Measurements from ENCODE around the gene RIBC1. TPM values are rescaled to one million over a fixed set of nuclear protein-coding genes. Genes with fewer than 3 reads are reported as not detected.

RIBC1 gene
- total and polyA plus RNA-seq, 9 of the 15 experiments (the other 6 are each of a cell fraction or from before 2014, with no cell fraction given): 0.07 to 0.51 (median 0.44) TPM

- H3K4me3 ChIP-seq: peak overlapping the region; percentile 12; the same call in 1 of the 2 replicates
- CTCF ChIA-PET (ENCODE audit: low intra/inter-chr PET ratio): no interaction called here
- H3K4me2 ChIP-seq (ENCODE audit: insufficient read depth, low read length): peak overlapping the region; percentile 78
- peaks cover 30% of the 10 kb centered on the region for H3K36me3 ChIP-seq (ENCODE audit: control insufficient read depth, insufficient read depth, low read length)
- H3K9me1 ChIP-seq (ENCODE audit: control insufficient read depth, insufficient read depth, low read length): no peaks in the 10 kb centered on the region
- DNase-seq (ENCODE audit: extremely low read depth in 1 of 4, low spot score in 3 of 4): peak; percentile 69 to 81 (median 76)
- in situ Hi-C loops (cut with MboI) (no loop called here), intact Hi-C loops (cut with micrococcal nuclease) (loop anchor here (5.0 kb wide), 2 partner anchors 42 to 57 kb away; no protein-coding TSS in a partner anchor)
- no TSS peak for BruUV-seq (replicated peaks)
- H3K4me1 ChIP-seq (replicated peaks in 1 of 2; ENCODE audit: control insufficient read depth in 2 of 2, insufficient read depth in 2 of 2, low read length in 2 of 2): peaks cover 10 to 30% of the 10 kb centered on the region in 2 experiments
- no peaks in the 10 kb centered on the region for H4K20me1 ChIP-seq (replicated peaks; ENCODE audit: control insufficient read depth, insufficient read depth, low read length)
- POLR2A ChIA-PET: interaction anchor here (0.7 to 1.3 kb wide), 7 partner anchors 10 to 391 kb away, joined by 3 to 7 read pairs (median 5); partner anchors contain the start of genes RIBC1 and SMC1A
- peak; percentile 94 for FAIRE-seq
- H3K9ac ChIP-seq (ENCODE audit: insufficient read depth in 1 of 2, low read depth in 2 of 2, low read length in 2 of 2): peak overlapping the region in 1 of 2 experiments; percentile 73; a peak in 2 of 4 replicates
- peak; percentile 86 for ATAC-seq
- no peaks in the 10 kb centered on the region for H3K79me2 ChIP-seq (ENCODE audit: control insufficient read depth, insufficient read depth, low read length)
- no peaks in the 10 kb centered on the region for H3K9me3 ChIP-seq (replicated peaks; ENCODE audit: control insufficient read depth, insufficient read depth, low read depth, low read length)
- H2AFZ ChIP-seq (ENCODE audit: low read depth, low read length): peak overlapping the region; percentile 90
- peak overlapping the region; percentile 99 for H3K27ac ChIP-seq (ENCODE audit: extremely low read depth, low read depth, low read length)
- WGBS (ENCODE audit: insufficient coverage, low coverage, missing lambda C conversion rate): 2% methylated on average over 7 of the region's 7 CpGs
- H3K27me3 ChIP-seq (ENCODE audit: control insufficient read depth in 2 of 2, insufficient read depth in 2 of 2, low read length in 2 of 2): no peaks in the 10 kb centered on the region
- TF ChIP-seq ATF6 (CRISPR knock-in tag; IDR thresholded peaks at IDR 0.05) (no peak), RBM22 (IDR thresholded peaks at IDR 0.05; ENCODE audit: low read depth, low read length, poor library complexity, severe bottlenecking) (no peak), GABPA (tag; conservative IDR thresholded peaks at IDR 0.05; ENCODE audit: low read depth) (peak; percentile 26; the same call in 1 of the 2 replicates), ZNF146 (CRISPR knock-in tag; IDR thresholded peaks at IDR 0.05; ENCODE audit: unreplicated experiment) (no peak), SMARCC2 (IDR thresholded peaks at IDR 0.05; ENCODE audit: low read depth) (peak; percentile 64), MCM5 (IDR thresholded peaks at IDR 0.05; ENCODE audit: low read depth) (no peak), E2F3 (CRISPR knock-in tag; IDR thresholded peaks at IDR 0.05) (no peak), ARNT (IDR thresholded peaks at IDR 0.05) (peak in 1 of 2 experiments; percentile 66; a peak in 1 of 4 replicates), ZBTB26 (CRISPR knock-in tag; IDR thresholded peaks at IDR 0.05) (no peak), GTF2F1 (IDR thresholded peaks at IDR 0.05; ENCODE audit: low read depth, low read length) (no peak), ZNF197 (CRISPR knock-in tag; IDR thresholded peaks at IDR 0.05; ENCODE audit: low read depth) (no peak), ZNF311 (CRISPR knock-in tag; IDR thresholded peaks at IDR 0.05) (no peak), ZNF3 (CRISPR knock-in tag; IDR thresholded peaks at IDR 0.05) (no peak), HNRNPK (IDR thresholded peaks at IDR 0.05; ENCODE audit: low read depth, low read length, poor library complexity, severe bottlenecking) (no peak), POLR2G (IDR thresholded peaks at IDR 0.05; ENCODE audit: low read depth, low read length) (no peak), AFF4 (CRISPR knock-in tag; IDR thresholded peaks at IDR 0.05) (no peak)
Measured at GRCh38 chrX:53374222-53374820, 48.4 kb upstream of the RIBC1 start.
